ENCODE data around the gene SENP8.

SENP8 gene

GRCh38 chr15:72078887-72079286 is 39.3 kb upstream of the SENP8 start:
- TF ChIP-seq, protein P1, sequence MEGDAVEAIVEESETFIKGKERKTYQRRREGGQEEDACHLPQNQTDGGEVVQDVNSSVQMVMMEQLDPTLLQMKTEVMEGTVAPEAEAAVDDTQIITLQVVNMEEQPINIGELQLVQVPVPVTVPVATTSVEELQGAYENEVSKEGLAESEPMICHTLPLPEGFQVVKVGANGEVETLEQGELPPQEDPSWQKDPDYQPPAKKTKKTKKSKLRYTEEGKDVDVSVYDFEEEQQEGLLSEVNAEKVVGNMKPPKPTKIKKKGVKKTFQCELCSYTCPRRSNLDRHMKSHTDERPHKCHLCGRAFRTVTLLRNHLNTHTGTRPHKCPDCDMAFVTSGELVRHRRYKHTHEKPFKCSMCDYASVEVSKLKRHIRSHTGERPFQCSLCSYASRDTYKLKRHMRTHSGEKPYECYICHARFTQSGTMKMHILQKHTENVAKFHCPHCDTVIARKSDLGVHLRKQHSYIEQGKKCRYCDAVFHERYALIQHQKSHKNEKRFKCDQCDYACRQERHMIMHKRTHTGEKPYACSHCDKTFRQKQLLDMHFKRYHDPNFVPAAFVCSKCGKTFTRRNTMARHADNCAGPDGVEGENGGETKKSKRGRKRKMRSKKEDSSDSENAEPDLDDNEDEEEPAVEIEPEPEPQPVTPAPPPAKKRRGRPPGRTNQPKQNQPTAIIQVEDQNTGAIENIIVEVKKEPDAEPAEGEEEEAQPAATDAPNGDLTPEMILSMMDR (IDR thresholded peaks at IDR 0.05; ENCODE audit: control insufficient read depth, insufficient read depth, low read depth, low read length, missing control alignments), result no peak
- H3K4me3 ChIP-seq (ENCODE audit: control insufficient read depth, low read depth, low read length), result no peak overlapping the region
- DNase-seq (ENCODE audit: low read depth), result no peak

DNA sequence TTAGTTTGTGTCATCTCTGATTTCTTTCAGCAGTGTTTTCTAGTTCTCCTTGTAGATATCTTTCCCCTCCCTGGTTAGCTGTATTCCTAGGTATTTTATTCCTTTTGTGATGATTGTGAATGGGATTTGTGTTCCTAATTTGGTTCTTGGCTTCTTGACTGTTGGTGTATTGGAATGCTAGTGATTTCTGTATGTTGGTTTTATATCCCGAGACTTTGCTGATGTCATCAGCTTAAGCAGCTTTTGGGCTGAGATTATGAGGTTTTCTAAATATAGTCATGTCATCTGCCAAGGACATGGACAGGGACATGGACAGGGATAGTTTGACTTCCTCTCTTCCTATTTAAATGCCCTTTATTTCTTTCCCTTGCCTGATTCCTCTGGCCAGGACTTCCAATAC is 36.0 kb upstream of the SENP8 start:
- TF ChIP-seq, protein P1 (IDR thresholded peaks at IDR 0.05; ENCODE audit: control insufficient read depth, insufficient read depth, low read depth, low read length, missing control alignments), result no peak
- DNase-seq (ENCODE audit: low read depth), result no peak
- H3K4me3 ChIP-seq (ENCODE audit: control insufficient read depth, low read depth, low read length), result no peak overlapping the region

GRCh38 chr15:72086010-72086697 is 32.0 kb upstream of the SENP8 start:
- no peak overlapping the region for H3K4me3 ChIP-seq (ENCODE audit: control insufficient read depth, low read depth, low read length)
- TF ChIP-seq, protein P1 (IDR thresholded peaks at IDR 0.05; ENCODE audit: control insufficient read depth, insufficient read depth, low read depth, low read length, missing control alignments), result no peak
- DNase-seq (ENCODE audit: low read depth), result no peak

DNA sequence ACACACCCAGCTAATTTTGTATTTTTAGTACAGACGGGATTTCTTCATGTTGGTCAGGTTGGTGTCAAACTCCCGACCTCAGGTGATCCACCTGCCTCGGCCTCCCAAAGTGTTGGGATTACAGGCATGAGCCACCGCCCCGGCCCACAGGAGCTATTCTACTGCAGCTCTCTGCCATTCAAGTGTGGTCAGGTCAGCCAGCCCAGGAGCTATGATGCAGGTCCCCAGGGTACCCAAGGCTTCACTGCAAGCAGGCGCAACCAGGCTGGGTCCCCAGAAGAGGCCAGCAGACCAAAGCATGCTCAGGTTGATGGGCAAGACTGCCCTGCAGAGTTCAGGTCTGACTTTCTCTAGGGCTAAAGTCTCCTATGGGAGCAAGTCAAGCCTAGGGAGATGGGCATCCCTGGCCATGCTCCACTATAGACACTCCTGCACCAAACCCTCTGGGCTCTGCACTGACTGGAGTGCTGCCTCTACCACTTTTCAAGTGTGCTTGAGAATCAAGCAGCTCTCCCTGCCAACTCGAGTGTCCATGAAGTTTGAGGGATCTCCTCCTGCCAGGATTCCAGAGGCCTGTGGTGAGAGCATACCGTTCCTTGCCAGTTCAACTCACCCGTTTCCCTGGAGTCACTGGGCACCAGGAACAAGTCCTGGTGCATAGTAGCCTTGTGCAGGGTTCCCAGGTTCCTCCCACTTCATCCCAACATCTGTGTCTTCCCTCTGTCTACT is 31.1 kb upstream of the SENP8 start:
- H3K4me3 ChIP-seq (ENCODE audit: control insufficient read depth, low read depth, low read length), result no peak overlapping the region
- no peak for DNase-seq (ENCODE audit: low read depth)
- TF ChIP-seq, protein P1 (IDR thresholded peaks at IDR 0.05; ENCODE audit: control insufficient read depth, insufficient read depth, low read depth, low read length, missing control alignments), result no peak

GRCh38 chr15:72092006-72092405 is 26.2 kb upstream of the SENP8 start:
- no peak overlapping the region for H3K4me3 ChIP-seq (ENCODE audit: control insufficient read depth, low read depth, low read length)
- DNase-seq (ENCODE audit: low read depth), result no peak
- TF ChIP-seq, protein P1 (IDR thresholded peaks at IDR 0.05; ENCODE audit: control insufficient read depth, insufficient read depth, low read depth, low read length, missing control alignments), result no peak

- H3K4me3 ChIP-seq (ENCODE audit: control insufficient read depth, low read depth, low read length), result no peak overlapping the region
- DNase-seq (ENCODE audit: low read depth), result no peak
- TF ChIP-seq, protein P1 (IDR thresholded peaks at IDR 0.05; ENCODE audit: control insufficient read depth, insufficient read depth, low read depth, low read length, missing control alignments), result no peak
These were observed 25.5 kb upstream of the SENP8 start for GRCh38 chr15:72092691-72093090.
